K562 (cell line): ENCODE data around the gene LRP3. TPM values are rescaled to one million over a fixed set of nuclear protein-coding genes. Genes with fewer than 3 reads are reported as not detected.

Source experiments
- ATAC-seq: fragments of 200-7000 bp; cut with Tn5 transposase; 3 replicates; pipeline ENCODE4 v1.9.1; 2020; ENCODE audit warnings: moderate library complexity
- BruUV-seq: library from RNA; stranded (reverse); fragments of 400-500 nt; replicated peaks from 2 replicates; lab custom pipeline; 2021; lab: Mats Ljungman, UMichigan
- CTCF ChIA-PET: fragments of 300-600 bp; formaldehyde crosslinking; extraction: SDS; loops from one replicate; lab custom pipeline; 2021; ENCODE audit warnings: low intra/inter-chr PET ratio; lab: Yijun Ruan, JAX
- POLR2A ChIA-PET: fragments of 300-600, 350-650 bp; sonication (Branson Sonifier 250); formaldehyde crosslinking; extraction: SDS; loops from one replicate; lab custom pipeline; 2021; ENCODE audit warnings: antibody characterized with exemption, inconsistent platforms; lab: Yijun Ruan, JAX
- DNase-seq, 4 experiments: peaks; one replicate each; pipeline versions ENCODE4 v3.0.0 to v3.0.0-alpha.2; 2011 to 2018; ENCODE audit warnings: low spot score in 3 of 4, mixed read lengths in 3 of 4; ENCODE audit errors: extremely low read depth in 1 of 4
- FAIRE-seq: peaks from 2 replicates; lab custom pipeline; 2011; peaks lifted over from hg19 to GRCh38; lab: Jason Lieb, UNC
- H2AFZ ChIP-seq: 2 replicates; pipeline ENCODE4 v1.6.0; 2011; ENCODE audit warnings: low read depth, low read length, control low read depth, inconsistent platforms
- H3K27ac ChIP-seq: fragments of 200-600 bp; 3 replicates; pipeline ENCODE4 v1.8.0; 2011; ENCODE audit warnings: low read depth, mild to moderate bottlenecking, control low read depth, inconsistent platforms, low read length, moderate library complexity, mixed read lengths; ENCODE audit errors: extremely low read depth
- H3K27me3 ChIP-seq, 2 experiments: fragments of 300-600 bp in 1 of 2; 2 replicates in 1 of 2; 3 replicates in 1 of 2; pipeline versions ENCODE4 v1.6.0 to v1.8.0; 2011; ENCODE audit warnings: inconsistent platforms in 2 of 2, low read length in 2 of 2, mild to moderate bottlenecking in 1 of 2, mixed read lengths in 1 of 2, moderate library complexity in 1 of 2; ENCODE audit not compliant: control insufficient read depth in 2 of 2, insufficient read depth in 2 of 2
- H3K36me3 ChIP-seq: fragments of 300-600 bp; 3 replicates; pipeline ENCODE4 v1.8.0; 2011; ENCODE audit warnings: mild to moderate bottlenecking, low read length, inconsistent platforms; ENCODE audit not compliant: control insufficient read depth, insufficient read depth
- H3K4me1 ChIP-seq, 2 experiments: fragments of 200-600 bp in 1 of 2; replicated peaks in 1 of 2; 2 replicates in 1 of 2; 3 replicates in 1 of 2; pipeline versions ENCODE4 v1.5.1 to v1.8.0; 2011; ENCODE audit warnings: inconsistent platforms in 2 of 2, low read length in 2 of 2, mild to moderate bottlenecking in 1 of 2, mixed read lengths in 1 of 2, moderate library complexity in 1 of 2; ENCODE audit not compliant: control insufficient read depth in 2 of 2, insufficient read depth in 2 of 2
- H3K4me2 ChIP-seq: 2 replicates; pipeline ENCODE4 v1.6.1; 2011; ENCODE audit warnings: low read length, control low read depth, inconsistent platforms, mixed read lengths; ENCODE audit not compliant: insufficient read depth
- H3K4me3 ChIP-seq: fragments of 200-600 bp; sonication (generic), shearing (Covaris generic); 2 replicates; pipeline ENCODE4 v1.5.1; 2016; ENCODE audit warnings: control low read depth, inconsistent platforms
- H3K79me2 ChIP-seq: fragments of 200-600 bp; 3 replicates; pipeline ENCODE4 v1.8.0; 2011; ENCODE audit warnings: low read length, inconsistent platforms; ENCODE audit not compliant: control insufficient read depth, insufficient read depth
- H3K9ac ChIP-seq, 2 experiments: 2 replicates each; pipeline versions ENCODE4 v1.6.0 to v1.6.1; 2011; ENCODE audit warnings: low read depth in 2 of 2, low read length in 2 of 2, control low read depth in 1 of 2, inconsistent platforms in 1 of 2, mild to moderate bottlenecking in 1 of 2, mixed read lengths in 1 of 2; ENCODE audit not compliant: insufficient read depth in 1 of 2
- H3K9me1 ChIP-seq: one replicate; pipeline ENCODE4 v1.6.0; 2011; ENCODE audit warnings: inconsistent platforms, mild to moderate bottlenecking, low read length, moderate library complexity; ENCODE audit not compliant: control insufficient read depth, insufficient read depth
- H3K9me3 ChIP-seq: replicated peaks from 2 replicates; pipeline ENCODE4 v1.5.1; 2011; ENCODE audit warnings: low read depth, low read length, inconsistent platforms; ENCODE audit not compliant: control insufficient read depth, insufficient read depth
- H4K20me1 ChIP-seq: replicated peaks from 2 replicates; pipeline ENCODE4 v1.6.1; 2011; ENCODE audit warnings: low read length, inconsistent platforms, mixed read lengths; ENCODE audit not compliant: control insufficient read depth, insufficient read depth
- E2F3 ChIP-seq: fragments of 250-450 bp; sonication (Bioruptor Pico); IDR thresholded peaks from 2 replicates; pipeline ENCODE4 v1.4.0; 2020; ENCODE audit warnings: mild to moderate bottlenecking
- FOXP1 ChIP-seq: sonication (generic); formaldehyde crosslinking; IDR thresholded peaks from 2 replicates; pipeline ENCODE4 v1.8.0; 2022; ENCODE audit warnings: mild to moderate bottlenecking, missing genetic modification reagents
- GABPB2 ChIP-seq: fragments of 250-450 bp; sonication (Bioruptor Pico); conservative IDR thresholded peaks from 2 replicates; pipeline ENCODE4 v1.5.1; 2021; ENCODE audit warnings: mild to moderate bottlenecking
- GTF2B ChIP-seq: IDR thresholded peaks from 2 replicates; pipeline ENCODE4 v1.6.1; 2011; ENCODE audit not compliant: insufficient read length; ENCODE audit errors: extremely low read depth
- HDAC8 ChIP-seq: fragments of 450-650 bp; IDR thresholded peaks from 2 replicates; pipeline ENCODE4 v1.6.1; 2016; ENCODE audit warnings: mild to moderate bottlenecking, missing genetic modification characterization, moderate library complexity, missing compliant biosample characterization
- HNRNPLL ChIP-seq: fragments of 200-400 bp; formaldehyde crosslinking; IDR thresholded peaks from 2 replicates; pipeline ENCODE4 v1.6.1; 2017; ENCODE audit warnings: low read length, low read depth, mild to moderate bottlenecking; ENCODE audit not compliant: poor library complexity, severe bottlenecking
- LEF1 ChIP-seq: fragments of 450-650 bp; IDR thresholded peaks from 2 replicates; pipeline ENCODE4 v1.6.1; 2016; ENCODE audit warnings: mild to moderate bottlenecking
- NCOR1 ChIP-seq: fragments of 450-650 bp; IDR thresholded peaks from 2 replicates; pipeline ENCODE4 v1.6.1; 2016; ENCODE audit warnings: mild to moderate bottlenecking, moderate library complexity
- NFIC ChIP-seq: fragments of 450-650 bp; IDR thresholded peaks from 2 replicates; pipeline ENCODE4 v1.6.1; 2017; ENCODE audit warnings: mild to moderate bottlenecking, inconsistent platforms
- SIN3B ChIP-seq: fragments of 450-650 bp; IDR thresholded peaks from 2 replicates; pipeline ENCODE4 v1.6.1; 2017; ENCODE audit warnings: low read depth, mild to moderate bottlenecking, moderate library complexity
- SIRT6 ChIP-seq: IDR thresholded peaks from one replicate; pipeline ENCODE4 v1.6.1; 2012; ENCODE audit warnings: low read depth, mild to moderate bottlenecking, control low read depth, inconsistent platforms, low read length, moderate library complexity
- TSC22D4 ChIP-seq: fragments of 450-650 bp; IDR thresholded peaks from 2 replicates; pipeline ENCODE4 v1.6.1; 2016; ENCODE audit warnings: missing genetic modification characterization, missing biosample characterization, control low read depth
- ZNF444 ChIP-seq: fragments of 250-450 bp; sonication (Bioruptor Pico); IDR thresholded peaks from 2 replicates; pipeline ENCODE4 v1.4.0; 2020; ENCODE audit warnings: mild to moderate bottlenecking, moderate library complexity
- ZNF766 ChIP-seq: fragments of 200-800 bp; sonication (Bioruptor generic); conservative IDR thresholded peaks from 2 replicates; pipeline ENCODE4 v1.6.1; 2016; ENCODE audit warnings: missing genetic modification characterization, missing compliant biosample characterization
- WGBS: fragments of 100-300 bp; shearing (Covaris generic); methylation state at CpG from one replicate; pipeline ENCODE4 v1.1.6; 2016; ENCODE audit warnings: low coverage, mixed read lengths; ENCODE audit not compliant: insufficient coverage; ENCODE audit errors: missing lambda C conversion rate; 5-methylcytosine and 5-hydroxymethylcytosine counted together
- in situ Hi-C: fragments of 300-500 bp; cut with MboI; formaldehyde crosslinking; loops from 4 replicates; pipeline ENCODE4 v1.15.0; 2018; ENCODE audit warnings: inconsistent platforms, mixed read lengths
- intact Hi-C: fragments of 100-400 bp; cut with micrococcal nuclease; formaldehyde crosslinking; loops from 2 replicates; pipeline ENCODE4 v1.14.2; 2022
- polyA plus RNA-seq, 8 experiments: library from polyadenylated mRNA; depleted of rRNA in 4 of 8; stranded (reverse) in 5 of 8; unstranded in 3 of 8; fragments of >200 nt; fragmentation: Nextera tagmentation in 2 of 8; fragmentation: Illumina TruSeq in 1 of 8; extraction: Ambion mirVana in 2 of 8; extraction: Trizol in 1 of 8; gene quantifications; 2 replicates each; pipeline versions ENCODE4 v1.2.1 to v1.2.3, GENCODE V29; 2011 to 2014; ENCODE audit warnings: inconsistent platforms in 1 of 8, missing spikeins in 1 of 8
- total RNA-seq, 7 experiments: library from RNA; depleted of rRNA in 6 of 7; stranded (reverse); fragments of >200 nt in 6 of 7; fragmentation: Illumina TruSeq in 2 of 7; extraction: Trizol in 2 of 7; gene quantifications; 2 replicates each; pipeline versions ENCODE4 v1.2.1 to v1.2.3, GENCODE V29; 2011 to 2021; ENCODE audit warnings: low replicate concordance in 1 of 7
- TF ChIP-seq, protein P1 (sequence below): IDR thresholded peaks from 2 replicates; pipeline ENCODE4 v1.6.1; 2012; ENCODE audit warnings: low read depth, low read length, improper control_type of control experiment, borderline replicate concordance
- TF ChIP-seq, protein P2 (sequence below): sonication (generic); formaldehyde crosslinking; IDR thresholded peaks from 2 replicates; pipeline ENCODE4 v1.9.0; 2022; ENCODE audit warnings: mild to moderate bottlenecking, missing genetic modification reagents

Gene LRP3
- total and polyA plus RNA-seq, 9 of the 15 experiments (the other 6 are each of a cell fraction or from before 2014, with no cell fraction given) = 0.29 TPM; not detected in 8

DNA sequence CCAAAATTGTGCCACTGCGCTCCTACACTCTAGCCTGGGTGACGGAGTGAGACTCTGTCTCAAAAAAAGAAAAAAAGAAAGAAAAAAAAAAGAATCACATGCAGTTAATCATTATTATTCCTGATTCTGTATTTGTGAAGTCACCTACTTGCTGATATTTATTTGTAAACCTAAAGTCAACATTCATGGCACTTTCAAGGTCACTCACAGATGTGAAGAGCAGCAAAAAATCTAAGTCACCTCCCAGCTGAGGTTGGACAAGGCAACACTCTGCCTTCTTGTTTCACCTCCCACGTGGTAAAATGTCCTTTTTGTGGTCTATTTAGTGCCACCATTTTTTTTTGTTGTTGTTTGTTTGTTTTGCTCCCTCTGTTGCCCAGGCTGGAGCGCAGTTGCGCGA, 35.8 kb upstream of the LRP3 start:
- no peaks in the 10 kb centered on the region for H4K20me1 ChIP-seq
- TF ChIP-seq NFIC = no peak
- TF ChIP-seq, protein P1, sequence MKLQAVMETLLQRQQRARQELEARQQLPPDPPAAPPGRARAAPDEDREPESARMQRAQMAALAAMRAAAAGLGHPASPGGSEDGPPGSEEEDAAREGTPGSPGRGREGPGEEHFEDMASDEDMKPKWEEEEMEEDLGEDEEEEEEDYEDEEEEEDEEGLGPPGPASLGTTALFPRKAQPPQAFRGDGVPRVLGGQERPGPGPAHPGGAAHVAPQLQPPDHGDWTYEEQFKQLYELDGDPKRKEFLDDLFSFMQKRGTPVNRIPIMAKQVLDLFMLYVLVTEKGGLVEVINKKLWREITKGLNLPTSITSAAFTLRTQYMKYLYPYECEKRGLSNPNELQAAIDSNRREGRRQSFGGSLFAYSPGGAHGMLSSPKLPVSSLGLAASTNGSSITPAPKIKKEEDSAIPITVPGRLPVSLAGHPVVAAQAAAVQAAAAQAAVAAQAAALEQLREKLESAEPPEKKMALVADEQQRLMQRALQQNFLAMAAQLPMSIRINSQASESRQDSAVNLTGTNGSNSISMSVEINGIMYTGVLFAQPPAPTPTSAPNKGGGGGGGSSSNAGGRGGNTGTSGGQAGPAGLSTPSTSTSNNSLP = no peak
- TF ChIP-seq SIN3B = no peak
- TF ChIP-seq HDAC8 = no peak
- TF ChIP-seq E2F3 (CRISPR knock-in tag) = no peak
- no peak for TF ChIP-seq GTF2B
- TF ChIP-seq ZNF766 (CRISPR knock-in tag) = no peak
- no peak for TF ChIP-seq NCOR1
- no peak for TF ChIP-seq ZNF444 (CRISPR knock-in tag)
- TF ChIP-seq FOXP1 (CRISPR knock-in tag) = no peak
- TF ChIP-seq GABPB2 (CRISPR knock-in tag) = no peak
- TF ChIP-seq SIRT6 = no peak
- no peak for TF ChIP-seq HNRNPLL
- TF ChIP-seq LEF1 = no peak
- TF ChIP-seq, protein P2, sequence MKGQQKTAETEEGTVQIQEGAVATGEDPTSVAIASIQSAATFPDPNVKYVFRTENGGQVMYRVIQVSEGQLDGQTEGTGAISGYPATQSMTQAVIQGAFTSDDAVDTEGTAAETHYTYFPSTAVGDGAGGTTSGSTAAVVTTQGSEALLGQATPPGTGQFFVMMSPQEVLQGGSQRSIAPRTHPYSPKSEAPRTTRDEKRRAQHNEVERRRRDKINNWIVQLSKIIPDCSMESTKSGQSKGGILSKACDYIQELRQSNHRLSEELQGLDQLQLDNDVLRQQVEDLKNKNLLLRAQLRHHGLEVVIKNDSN (CRISPR knock-in tag) = no peak
- TF ChIP-seq TSC22D4 (tag) = no peak
- no peaks in the 10 kb centered on the region for H3K79me2 ChIP-seq
- no peak overlapping the region for H3K9ac ChIP-seq
- ATAC-seq (no peak), DNase-seq (no peak), FAIRE-seq (no peak)
- no peaks in the 10 kb centered on the region for H3K9me1 ChIP-seq
- intact Hi-C loops (no loop called here), in situ Hi-C loops (no loop called here)
- no peaks in the 10 kb centered on the region; a peak in 1 of 5 replicates for H3K4me1 ChIP-seq
- POLR2A ChIA-PET = interaction anchor here (0.6 to 1.4 kb wide), 3 partner anchors 10 to 202 kb away, joined by 3 to 6 read pairs (median 3); no protein-coding TSS in a partner anchor
- no TSS peak for BruUV-seq
- H3K36me3 ChIP-seq = no peaks in the 10 kb centered on the region
- no peak overlapping the region for H3K4me3 ChIP-seq
- WGBS = 61% methylated on average over 6 of the region's 6 CpGs
- no peaks in the 10 kb centered on the region for H3K27me3 ChIP-seq
- CTCF ChIA-PET = no interaction called here
- H3K4me2 ChIP-seq = no peak overlapping the region
- H3K9me3 ChIP-seq = no peaks in the 10 kb centered on the region
- no peak overlapping the region for H3K27ac ChIP-seq
- no peak overlapping the region for H2AFZ ChIP-seq
